GM10847 (cell line): ENCODE data around the gene TGFBR3L.

Source experiments
- POLR2A ChIP-seq: IDR thresholded peaks from 2 replicates; pipeline ENCODE4 v1.6.1; 2011; ENCODE audit not compliant: insufficient read length; ENCODE audit errors: extremely low read depth

The TGFBR3L gene

GRCh38 chr19:7914598-7915045 is at the start of gene TGFBR3L:
Gene TGFBR3L, plus strand, starts transcription at chr19:7914830.
- no peak for TF ChIP-seq POLR2A

GRCh38 chr19:7865262-7865911 is 49.2 kb upstream of the TGFBR3L start:
- no peak for TF ChIP-seq POLR2A

DNA sequence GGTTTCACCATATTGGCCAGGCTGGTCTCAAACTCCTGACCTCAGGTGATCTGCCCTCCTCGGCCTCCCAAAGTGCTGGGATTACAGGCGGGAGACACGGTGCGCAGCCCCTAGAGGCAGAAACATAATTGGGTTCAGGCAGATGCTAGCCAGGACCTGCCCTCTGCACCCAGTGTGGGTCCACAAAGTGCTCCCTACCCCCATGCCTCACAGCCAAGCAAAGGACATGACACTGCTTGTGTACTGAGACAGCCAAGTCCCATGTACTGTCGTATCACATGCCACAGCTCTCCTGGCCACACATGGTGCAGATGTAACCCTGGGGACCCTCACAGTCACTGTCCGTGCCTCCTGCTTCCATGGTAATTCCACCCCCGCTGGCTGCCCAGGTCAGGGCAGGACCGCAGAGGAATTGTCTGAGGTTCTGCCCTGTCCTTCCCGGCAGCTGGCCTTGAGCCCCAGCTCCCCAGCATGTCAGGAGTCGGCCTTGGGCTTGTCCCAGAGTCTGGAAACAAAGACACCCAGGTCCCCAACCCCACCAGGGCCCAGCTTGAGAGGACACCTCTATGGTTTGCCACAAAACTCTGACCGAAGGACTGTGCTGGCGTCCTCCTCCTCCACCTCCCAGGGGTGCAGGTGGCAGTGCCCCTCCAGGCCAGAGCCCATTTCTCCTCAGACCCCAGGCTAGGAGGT is 48.1 kb upstream of the TGFBR3L start:
- no peak for TF ChIP-seq POLR2A

GRCh38 chr19:7867092-7867844 is 47.4 kb upstream of the TGFBR3L start:
- no peak for TF ChIP-seq POLR2A

GRCh38 chr19:7868326-7868670 is 46.3 kb upstream of the TGFBR3L start:
- no peak for TF ChIP-seq POLR2A

DNA sequence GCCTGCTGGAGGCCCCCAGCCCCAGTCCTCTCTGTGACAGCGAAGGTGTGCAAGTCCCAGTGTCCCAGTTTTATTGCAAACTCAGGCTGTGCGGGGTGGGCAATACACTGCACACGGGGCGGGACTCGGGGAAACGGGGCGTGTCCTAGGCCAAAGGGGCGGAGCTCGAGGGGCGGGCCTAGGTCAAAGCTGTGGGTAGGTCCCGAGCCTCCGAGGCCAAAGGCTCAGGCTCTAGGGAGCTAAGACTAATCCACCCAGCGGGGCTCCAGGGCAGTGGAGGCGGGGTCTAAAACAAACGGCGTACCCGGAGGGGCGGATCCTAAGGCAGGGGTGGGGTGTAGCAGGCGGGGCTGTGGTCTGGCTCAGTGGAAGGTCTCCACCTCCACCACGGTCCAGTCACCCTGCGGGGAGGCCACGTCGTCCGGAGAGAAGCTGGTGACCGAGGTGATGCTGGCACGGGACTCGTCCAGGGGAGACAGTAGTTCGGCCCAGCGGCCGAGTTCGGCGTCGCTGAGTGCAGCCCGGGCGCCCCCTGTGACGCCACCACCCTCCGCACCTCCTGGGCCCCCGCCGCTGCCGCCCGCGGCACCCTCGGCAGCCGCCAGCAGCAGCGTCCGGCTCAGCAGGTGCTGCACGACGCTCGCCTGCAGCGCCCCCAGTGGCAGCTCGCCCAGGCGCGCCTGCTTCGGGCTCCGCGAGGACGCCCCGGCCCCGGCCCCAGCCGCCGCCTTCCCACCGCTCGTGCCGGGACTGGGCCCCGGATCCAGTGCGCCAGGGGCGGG is 45.8 kb upstream of the TGFBR3L start:
- TF ChIP-seq POLR2A = no peak

DNA sequence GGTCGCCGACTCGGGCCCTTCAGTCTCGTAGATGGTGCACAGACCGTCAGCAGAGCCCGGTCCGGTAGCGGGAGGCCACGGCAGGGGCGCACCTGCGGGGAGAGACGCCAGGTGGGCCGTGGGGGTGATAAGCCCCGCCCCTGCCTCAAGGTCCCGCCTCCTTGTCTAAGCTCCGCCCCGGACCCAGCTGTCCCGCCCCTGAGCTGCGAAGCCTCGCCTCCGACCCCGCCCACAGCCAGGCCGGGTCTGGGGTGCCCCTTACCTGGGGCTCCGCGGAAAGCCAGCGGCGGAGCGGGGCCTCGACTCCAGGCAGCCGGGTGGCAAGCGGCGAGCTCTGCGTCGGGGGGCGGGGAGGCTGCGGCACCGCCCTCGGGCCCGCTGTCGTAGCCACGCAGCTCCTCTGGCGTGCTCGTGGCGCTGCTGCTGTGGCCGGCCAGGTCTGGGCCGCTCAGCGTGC is 45.1 kb upstream of the TGFBR3L start:
- no peak for TF ChIP-seq POLR2A

DNA sequence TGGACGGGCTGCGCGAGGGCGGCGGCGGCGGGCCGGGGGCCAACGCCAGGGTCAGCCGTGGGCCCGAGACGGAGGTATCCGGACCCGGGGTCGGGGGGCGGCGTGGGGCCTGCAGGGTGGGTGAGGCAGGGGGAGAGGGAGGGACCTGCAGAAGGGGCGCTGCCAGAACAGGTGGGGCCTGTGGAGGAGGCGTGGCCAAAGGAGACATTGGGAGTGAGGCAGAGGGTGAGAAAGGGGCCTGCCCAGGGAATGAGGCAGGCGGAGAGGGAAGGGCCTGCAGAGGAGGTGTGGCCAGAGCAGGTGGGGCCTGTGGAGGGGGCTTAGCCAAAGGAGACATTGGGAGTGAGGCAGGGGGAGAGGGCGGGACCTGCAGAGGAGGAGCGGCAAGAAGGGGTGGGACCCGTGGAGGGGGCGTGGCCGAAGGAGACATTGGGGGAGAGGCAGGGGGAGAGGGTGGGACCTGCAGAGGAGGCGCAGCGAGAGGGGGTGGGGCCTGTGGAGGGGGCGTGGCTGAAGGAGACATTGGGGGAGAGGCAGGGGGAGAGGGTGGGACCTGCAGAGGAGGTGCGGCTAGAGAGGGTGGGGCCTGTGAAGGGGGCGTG is 44.6 kb upstream of the TGFBR3L start:
- TF ChIP-seq POLR2A = no peak

DNA sequence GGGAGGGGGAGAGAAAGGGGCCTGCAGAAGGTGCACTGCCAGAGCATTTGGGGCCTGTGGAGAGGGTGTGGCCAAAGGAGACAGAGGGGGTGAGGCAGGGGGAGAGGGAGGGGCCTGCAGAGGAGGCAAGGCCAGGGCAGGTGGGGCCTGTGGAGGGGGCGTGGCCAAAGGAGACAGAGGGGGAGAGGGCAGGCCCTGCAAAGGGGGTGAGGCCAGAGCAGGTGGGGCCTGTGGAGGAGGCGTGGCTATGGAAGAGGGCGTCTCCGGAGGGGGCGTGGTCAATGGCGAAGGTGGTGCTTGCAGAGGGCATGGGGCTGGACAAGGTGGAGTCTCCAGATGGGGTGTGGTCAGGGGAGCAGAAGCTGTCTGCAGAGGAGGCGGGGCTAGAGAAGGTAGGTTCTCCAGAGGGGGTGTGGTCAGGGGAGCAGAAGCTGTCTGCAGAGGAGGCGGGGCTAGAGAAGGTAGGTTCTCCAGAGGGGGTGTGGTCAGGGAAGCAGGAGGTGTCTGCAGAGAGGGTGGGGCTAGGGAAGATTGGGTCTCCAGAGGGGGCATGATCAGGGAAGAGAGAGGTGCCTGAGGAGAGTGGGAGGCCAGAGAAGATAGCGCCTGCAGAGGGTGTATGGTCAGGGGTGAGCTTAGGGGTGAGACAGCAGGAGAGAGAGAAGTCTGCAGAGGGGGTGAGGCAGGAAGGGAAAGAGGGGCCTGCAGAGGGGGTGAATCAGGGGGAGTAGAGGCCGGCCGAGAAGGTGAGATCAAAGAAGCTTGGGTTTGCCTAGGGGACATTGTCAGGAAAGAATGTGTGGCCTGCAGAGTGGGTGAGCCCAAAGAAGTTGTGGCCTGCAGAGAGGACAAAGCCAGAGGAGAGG is 43.8 kb upstream of the TGFBR3L start:
- no peak for TF ChIP-seq POLR2A

- no peak for TF ChIP-seq POLR2A
Observed at GRCh38 chr19:7871437-7872305, 43.0 kb upstream of the TGFBR3L start.

DNA sequence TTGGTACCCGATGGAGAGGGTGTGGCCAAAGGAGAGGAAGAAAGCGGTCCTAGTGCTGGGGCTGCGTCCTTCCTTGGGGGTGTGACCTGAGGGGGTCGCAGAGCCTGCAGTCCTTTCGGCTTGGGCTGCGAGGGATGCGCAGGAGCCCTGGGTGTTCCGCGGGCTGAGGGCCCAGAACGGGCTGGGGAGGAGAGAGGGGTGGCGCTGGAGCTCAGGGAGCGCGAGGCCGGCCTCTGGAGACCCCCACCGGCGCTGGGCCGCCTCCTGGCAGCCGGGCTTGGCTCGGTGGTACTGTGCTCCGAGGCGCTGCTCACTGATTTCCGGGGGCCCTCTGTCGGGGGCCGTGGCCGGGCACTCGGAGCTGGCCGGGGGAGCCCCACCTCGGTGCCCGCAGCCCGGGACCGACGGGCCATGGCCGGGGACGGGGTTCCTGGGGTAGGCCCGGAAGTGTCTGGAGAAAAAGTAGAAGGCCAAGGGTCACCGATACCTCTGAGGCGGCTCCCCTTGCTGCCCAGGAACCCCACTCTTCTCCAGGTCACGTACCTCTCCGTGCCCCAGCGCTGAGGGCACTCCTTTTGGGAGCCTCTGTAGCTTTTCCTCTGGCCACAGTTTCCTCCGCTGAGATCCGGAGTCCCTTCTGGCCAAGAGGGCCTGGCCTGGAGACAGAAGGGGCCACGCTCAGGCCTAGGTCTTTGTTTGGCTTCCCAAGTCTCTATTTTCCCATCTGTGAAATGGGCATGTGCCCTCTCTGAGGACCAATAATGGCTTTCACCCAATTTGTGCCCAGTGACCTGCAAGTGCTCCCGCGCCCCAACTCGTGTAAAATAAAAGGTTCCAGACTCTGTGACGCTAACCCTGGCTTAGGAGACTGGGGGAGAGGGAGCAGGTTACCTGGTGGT is 42.1 kb upstream of the TGFBR3L start:
- TF ChIP-seq POLR2A = no peak
